Measurements from ENCODE around the gene BAHCC1. TPM values are rescaled to one million over a fixed set of nuclear protein-coding genes. Genes with fewer than 3 reads are reported as not detected.

BAHCC1 gene
- total and polyA plus RNA-seq, 2 donors (not counting 1 experiment from before 2014, with no cell fraction given) = 1.8 to 7.3 TPM

DNA sequence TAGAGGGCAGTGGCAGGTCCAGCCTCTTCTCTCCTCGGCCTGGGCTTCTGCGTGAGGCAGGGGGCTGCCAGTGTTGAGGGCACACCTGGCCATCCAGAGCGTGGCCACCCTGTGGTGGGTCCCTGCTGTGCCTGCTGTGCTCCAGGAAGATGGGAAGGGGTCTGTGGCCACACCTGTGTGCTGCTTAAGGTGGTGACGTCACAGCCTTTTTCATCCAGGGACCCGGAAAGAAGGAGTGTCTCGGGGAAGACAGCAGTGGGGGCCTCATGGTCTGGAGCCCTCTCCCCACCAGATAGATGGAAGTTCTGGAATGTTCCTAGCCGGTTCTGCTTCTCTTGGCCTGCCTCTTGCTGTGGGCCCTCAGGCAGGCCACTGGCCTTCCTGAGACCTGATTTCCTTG lies 80.8 kb downstream of the BAHCC1 start:
- TF ChIP-seq, protein P1, sequence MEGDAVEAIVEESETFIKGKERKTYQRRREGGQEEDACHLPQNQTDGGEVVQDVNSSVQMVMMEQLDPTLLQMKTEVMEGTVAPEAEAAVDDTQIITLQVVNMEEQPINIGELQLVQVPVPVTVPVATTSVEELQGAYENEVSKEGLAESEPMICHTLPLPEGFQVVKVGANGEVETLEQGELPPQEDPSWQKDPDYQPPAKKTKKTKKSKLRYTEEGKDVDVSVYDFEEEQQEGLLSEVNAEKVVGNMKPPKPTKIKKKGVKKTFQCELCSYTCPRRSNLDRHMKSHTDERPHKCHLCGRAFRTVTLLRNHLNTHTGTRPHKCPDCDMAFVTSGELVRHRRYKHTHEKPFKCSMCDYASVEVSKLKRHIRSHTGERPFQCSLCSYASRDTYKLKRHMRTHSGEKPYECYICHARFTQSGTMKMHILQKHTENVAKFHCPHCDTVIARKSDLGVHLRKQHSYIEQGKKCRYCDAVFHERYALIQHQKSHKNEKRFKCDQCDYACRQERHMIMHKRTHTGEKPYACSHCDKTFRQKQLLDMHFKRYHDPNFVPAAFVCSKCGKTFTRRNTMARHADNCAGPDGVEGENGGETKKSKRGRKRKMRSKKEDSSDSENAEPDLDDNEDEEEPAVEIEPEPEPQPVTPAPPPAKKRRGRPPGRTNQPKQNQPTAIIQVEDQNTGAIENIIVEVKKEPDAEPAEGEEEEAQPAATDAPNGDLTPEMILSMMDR (conservative IDR thresholded peaks at IDR 0.05 in 1 of 2, IDR thresholded peaks at IDR 0.05 in 1 of 2; ENCODE audit: low read depth in 1 of 2, low read length in 2 of 2) = no peak
- TF ChIP-seq EZH2 (IDR thresholded peaks at IDR 0.05; ENCODE audit: low read length, missing control alignments) = no peak
- H3K36me3 ChIP-seq (ENCODE audit: control insufficient read depth, insufficient read depth, low read length) = no peaks in the 10 kb centered on the region
- H3K4me3 ChIP-seq (replicated peaks in 1 of 4; ENCODE audit: control extremely low read depth in 1 of 4, insufficient read depth in 1 of 4, low read depth in 3 of 4, low read length in 4 of 4) = no peak overlapping the region
- no peaks in the 10 kb centered on the region for H4K20me1 ChIP-seq (ENCODE audit: control insufficient read depth, extremely low read depth, insufficient read depth, low read length)
- H3K79me2 ChIP-seq (ENCODE audit: control insufficient read depth, insufficient read depth, low read length) = no peaks in the 10 kb centered on the region
- H3K4me1 ChIP-seq (ENCODE audit: control insufficient read depth, extremely low read depth, insufficient read depth, low read length) = no peaks in the 10 kb centered on the region
- H2AFZ ChIP-seq (ENCODE audit: low read length) = no peak overlapping the region
- no peak overlapping the region for H3K27ac ChIP-seq (ENCODE audit: insufficient read depth, low read length)
- no peak overlapping the region for H3K9ac ChIP-seq (ENCODE audit: insufficient read depth, low read length)
- DNase-seq (ENCODE audit: low read depth in 2 of 2) = no peak
- H3K4me2 ChIP-seq (ENCODE audit: extremely low read depth, insufficient read depth, low read length) = no peak overlapping the region
- no peaks in the 10 kb centered on the region for H3K27me3 ChIP-seq (ENCODE audit: control insufficient read depth, insufficient read depth, low read length)
- H3K9me3 ChIP-seq (ENCODE audit: control insufficient read depth, insufficient read depth, low read depth, low read length) = no peaks in the 10 kb centered on the region

DNA sequence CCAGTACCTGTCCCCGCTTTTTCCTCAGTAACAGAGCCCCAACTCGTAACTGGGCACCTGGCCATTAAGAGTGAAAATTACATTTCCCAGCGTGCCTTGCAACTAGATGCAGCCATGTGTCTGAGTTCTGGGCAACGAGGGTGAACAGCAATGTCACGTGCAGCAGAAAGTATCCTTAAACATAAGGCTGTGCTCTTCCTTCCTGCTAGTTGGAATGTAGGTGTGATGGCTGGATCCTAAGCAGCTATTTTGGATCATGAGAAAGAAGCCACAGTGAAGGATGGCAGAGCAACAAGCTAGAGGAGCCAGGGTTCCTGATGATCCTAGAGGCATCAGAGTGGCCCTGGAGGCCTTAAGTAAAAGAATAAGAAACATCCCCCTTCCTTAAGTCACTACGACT lies 81.4 kb downstream of the BAHCC1 start:
- no peak for DNase-seq (ENCODE audit: low read depth in 2 of 2)
- Histone ChIP-seq H3K79me2 (ENCODE audit: control insufficient read depth, insufficient read depth, low read length) (no peaks in the 10 kb centered on the region), H3K27ac (ENCODE audit: insufficient read depth, low read length) (no peak overlapping the region), H3K4me2 (ENCODE audit: extremely low read depth, insufficient read depth, low read length) (no peak overlapping the region), H3K27me3 (ENCODE audit: control insufficient read depth, insufficient read depth, low read length) (no peaks in the 10 kb centered on the region), H3K4me3 (replicated peaks in 1 of 4; ENCODE audit: control extremely low read depth in 1 of 4, insufficient read depth in 1 of 4, low read depth in 3 of 4, low read length in 4 of 4) (no peak overlapping the region), H3K36me3 (ENCODE audit: control insufficient read depth, insufficient read depth, low read length) (no peaks in the 10 kb centered on the region), H3K4me1 (ENCODE audit: control insufficient read depth, extremely low read depth, insufficient read depth, low read length) (no peaks in the 10 kb centered on the region), H4K20me1 (ENCODE audit: control insufficient read depth, extremely low read depth, insufficient read depth, low read length) (no peaks in the 10 kb centered on the region), H3K9ac (ENCODE audit: insufficient read depth, low read length) (no peak overlapping the region), H3K9me3 (ENCODE audit: control insufficient read depth, insufficient read depth, low read depth, low read length) (no peaks in the 10 kb centered on the region), H2AFZ (ENCODE audit: low read length) (no peak overlapping the region)
- TF ChIP-seq, protein P1 (conservative IDR thresholded peaks at IDR 0.05 in 1 of 2, IDR thresholded peaks at IDR 0.05 in 1 of 2; ENCODE audit: low read depth in 1 of 2, low read length in 2 of 2) = no peak
- TF ChIP-seq EZH2 (IDR thresholded peaks at IDR 0.05; ENCODE audit: low read length, missing control alignments) = no peak

DNA sequence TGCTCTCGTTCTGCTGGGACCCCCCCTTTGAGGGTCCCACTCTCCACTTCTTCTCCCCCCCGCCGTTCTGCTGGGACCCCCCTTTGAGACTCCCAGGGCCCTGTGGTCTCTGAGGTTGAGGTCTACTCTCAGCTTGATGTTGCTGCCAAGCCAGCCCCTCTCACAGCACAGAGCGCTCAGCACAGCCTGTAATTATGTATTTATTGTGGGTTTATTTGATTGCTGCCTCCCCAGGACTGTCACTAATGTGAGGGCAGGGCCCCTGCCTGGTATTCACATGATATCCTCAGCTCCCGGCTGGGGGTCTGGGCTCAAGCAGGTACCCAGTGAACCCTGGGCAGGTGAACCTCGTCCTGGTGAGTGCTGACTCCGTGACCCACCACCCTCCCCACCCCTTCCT lies 81.9 kb downstream of the BAHCC1 start:
- no peak overlapping the region for H3K4me3 ChIP-seq (replicated peaks in 1 of 4; ENCODE audit: control extremely low read depth in 1 of 4, insufficient read depth in 1 of 4, low read depth in 3 of 4, low read length in 4 of 4)
- no peaks in the 10 kb centered on the region for H3K9me3 ChIP-seq (ENCODE audit: control insufficient read depth, insufficient read depth, low read depth, low read length)
- no peak for DNase-seq (ENCODE audit: low read depth in 2 of 2)
- no peak overlapping the region for H3K4me2 ChIP-seq (ENCODE audit: extremely low read depth, insufficient read depth, low read length)
- H2AFZ ChIP-seq (ENCODE audit: low read length) = no peak overlapping the region
- TF ChIP-seq, protein P1 (conservative IDR thresholded peaks at IDR 0.05 in 1 of 2, IDR thresholded peaks at IDR 0.05 in 1 of 2; ENCODE audit: low read depth in 1 of 2, low read length in 2 of 2) = no peak
- TF ChIP-seq EZH2 (IDR thresholded peaks at IDR 0.05; ENCODE audit: low read length, missing control alignments) = no peak
- no peaks in the 10 kb centered on the region for H4K20me1 ChIP-seq (ENCODE audit: control insufficient read depth, extremely low read depth, insufficient read depth, low read length)
- H3K9ac ChIP-seq (ENCODE audit: insufficient read depth, low read length) = no peak overlapping the region
- H3K4me1 ChIP-seq (ENCODE audit: control insufficient read depth, extremely low read depth, insufficient read depth, low read length) = no peaks in the 10 kb centered on the region
- H3K36me3 ChIP-seq (ENCODE audit: control insufficient read depth, insufficient read depth, low read length) = no peaks in the 10 kb centered on the region
- no peaks in the 10 kb centered on the region for H3K27me3 ChIP-seq (ENCODE audit: control insufficient read depth, insufficient read depth, low read length)
- H3K79me2 ChIP-seq (ENCODE audit: control insufficient read depth, insufficient read depth, low read length) = no peaks in the 10 kb centered on the region
- H3K27ac ChIP-seq (ENCODE audit: insufficient read depth, low read length) = no peak overlapping the region
